ENCODE results near the gene GPRIN3. TPM values are rescaled to one million over a fixed set of nuclear protein-coding genes. Genes with fewer than 3 reads are reported as not detected.

The GPRIN3 gene
- total RNA-seq, 3 donors from 2014 or later = 3.3 to 13.2 (median 4.0) TPM

DNA sequence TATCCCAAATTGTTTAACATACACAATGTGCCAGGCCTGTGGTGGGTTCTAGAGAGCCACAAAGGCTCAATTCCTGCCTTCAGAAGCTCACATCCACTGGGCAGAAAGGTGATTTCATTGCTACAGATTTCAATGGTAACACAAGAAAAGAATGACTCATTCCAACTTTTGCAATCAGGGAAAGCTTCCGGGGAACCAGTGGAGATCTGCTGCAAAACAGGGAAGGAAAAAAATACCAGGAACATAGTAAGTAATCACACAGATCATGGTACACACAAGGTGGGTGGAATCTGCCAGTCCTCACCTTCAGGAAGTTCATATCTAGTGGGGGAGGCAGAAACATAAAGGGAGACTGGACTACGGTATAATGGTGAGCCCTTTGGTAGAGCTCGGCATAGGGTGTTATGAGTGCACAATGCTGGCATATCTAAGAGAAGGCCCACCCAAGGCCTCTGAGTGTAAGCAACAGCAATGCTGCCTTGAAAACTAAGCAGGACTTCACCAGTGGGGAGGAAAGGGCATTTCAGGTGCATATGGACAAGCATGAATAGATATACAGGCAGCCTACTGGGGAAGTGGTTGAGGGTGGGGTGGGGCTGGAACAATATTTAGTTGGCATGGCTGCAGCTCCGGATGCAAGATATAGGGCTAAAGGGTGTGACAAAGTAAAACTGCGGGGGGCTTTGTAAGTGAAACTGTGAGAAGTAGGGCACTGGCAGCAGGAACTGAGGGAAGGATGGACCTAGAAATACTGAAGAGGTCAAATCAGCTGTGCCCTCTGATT lies 24.2 kb downstream of the GPRIN3 start:
- H3K4me3 ChIP-seq = no peak overlapping the region
- no peak for DNase-seq (ENCODE audit: low spot score in 2 of 2)
- H3K4me1 ChIP-seq = no peaks in the 10 kb centered on the region
- no peaks in the 10 kb centered on the region for H3K9me3 ChIP-seq
- H3K36me3 ChIP-seq = no peaks in the 10 kb centered on the region
- TF ChIP-seq POLR2A (IDR thresholded peaks at IDR 0.05) = no peak
- peak overlapping the region in 1 of 2 donors; percentile 19 for H3K27ac ChIP-seq
- intact Hi-C loops (cut with DNase I; ENCODE audit: low total_unique reads) = no loop called here
- H3K27me3 ChIP-seq = no peaks in the 10 kb centered on the region

DNA sequence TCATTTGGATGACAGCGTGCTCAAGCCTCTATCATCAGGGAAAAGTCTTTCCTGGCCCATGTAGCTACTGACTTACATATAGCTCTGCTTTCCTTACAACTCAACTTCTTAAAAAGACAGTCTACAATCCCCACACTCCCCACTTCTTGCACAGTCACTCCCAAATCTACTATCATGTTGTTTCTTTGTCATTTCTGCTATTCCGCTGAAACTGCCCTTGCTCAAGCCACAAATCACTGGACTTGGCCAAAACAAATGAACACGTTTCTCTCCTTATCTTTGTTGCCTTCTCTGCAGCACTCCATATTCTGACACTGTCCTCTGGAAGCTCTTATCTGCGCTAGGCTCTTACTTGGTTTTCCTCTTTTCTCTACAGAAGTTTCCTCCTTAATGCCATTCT lies 28.2 kb downstream of the GPRIN3 start:
- H3K27ac ChIP-seq = no peak overlapping the region

DNA sequence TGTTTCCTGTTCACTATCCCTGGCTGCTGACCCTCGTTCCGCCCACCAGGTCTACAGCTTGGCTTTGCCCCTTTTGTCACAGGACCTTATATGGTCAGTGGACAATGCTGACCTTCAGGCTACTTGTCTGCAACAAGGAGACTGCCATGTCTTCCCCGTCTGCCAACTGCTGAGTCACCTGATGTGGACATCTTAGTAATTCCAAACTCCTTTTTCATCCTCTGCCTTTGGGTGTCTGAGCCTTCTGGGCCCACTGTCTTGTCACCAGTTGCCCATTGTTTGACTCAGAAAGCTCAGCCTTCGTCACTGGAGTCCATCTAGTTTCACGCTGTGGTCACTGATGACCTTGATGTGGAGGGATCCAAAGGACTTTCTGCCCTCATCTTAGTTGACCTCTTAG lies 30.2 kb downstream of the GPRIN3 start:
- H3K36me3 ChIP-seq = no peaks in the 10 kb centered on the region
- H3K4me3 ChIP-seq = no peak overlapping the region
- H3K4me1 ChIP-seq = no peaks in the 10 kb centered on the region
- TF ChIP-seq POLR2AphosphoS5 (IDR thresholded peaks at IDR 0.05) (no peak), POLR2A (IDR thresholded peaks at IDR 0.05) (no peak)
- TF ChIP-seq, protein P1, sequence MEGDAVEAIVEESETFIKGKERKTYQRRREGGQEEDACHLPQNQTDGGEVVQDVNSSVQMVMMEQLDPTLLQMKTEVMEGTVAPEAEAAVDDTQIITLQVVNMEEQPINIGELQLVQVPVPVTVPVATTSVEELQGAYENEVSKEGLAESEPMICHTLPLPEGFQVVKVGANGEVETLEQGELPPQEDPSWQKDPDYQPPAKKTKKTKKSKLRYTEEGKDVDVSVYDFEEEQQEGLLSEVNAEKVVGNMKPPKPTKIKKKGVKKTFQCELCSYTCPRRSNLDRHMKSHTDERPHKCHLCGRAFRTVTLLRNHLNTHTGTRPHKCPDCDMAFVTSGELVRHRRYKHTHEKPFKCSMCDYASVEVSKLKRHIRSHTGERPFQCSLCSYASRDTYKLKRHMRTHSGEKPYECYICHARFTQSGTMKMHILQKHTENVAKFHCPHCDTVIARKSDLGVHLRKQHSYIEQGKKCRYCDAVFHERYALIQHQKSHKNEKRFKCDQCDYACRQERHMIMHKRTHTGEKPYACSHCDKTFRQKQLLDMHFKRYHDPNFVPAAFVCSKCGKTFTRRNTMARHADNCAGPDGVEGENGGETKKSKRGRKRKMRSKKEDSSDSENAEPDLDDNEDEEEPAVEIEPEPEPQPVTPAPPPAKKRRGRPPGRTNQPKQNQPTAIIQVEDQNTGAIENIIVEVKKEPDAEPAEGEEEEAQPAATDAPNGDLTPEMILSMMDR (IDR thresholded peaks at IDR 0.05) = no peak
- intact Hi-C loops (cut with DNase I; ENCODE audit: low total_unique reads) = no loop called here
- no peak overlapping the region for H3K27ac ChIP-seq
- H3K27me3 ChIP-seq = no peaks in the 10 kb centered on the region
- DNase-seq (ENCODE audit: low spot score in 2 of 2) = no peak
- H3K9me3 ChIP-seq = no peaks in the 10 kb centered on the region

More for the DNA sequence above, 28.2 kb downstream of the GPRIN3 start:
- no peaks in the 10 kb centered on the region for H3K4me1 ChIP-seq
- H3K27me3 ChIP-seq = no peaks in the 10 kb centered on the region
- H3K36me3 ChIP-seq = no peaks in the 10 kb centered on the region
- TF ChIP-seq POLR2AphosphoS5 (IDR thresholded peaks at IDR 0.05) (no peak), POLR2A (IDR thresholded peaks at IDR 0.05) (no peak)
- TF ChIP-seq, protein P1 (IDR thresholded peaks at IDR 0.05) = no peak
- H3K4me3 ChIP-seq = no peak overlapping the region
- H3K9me3 ChIP-seq = no peaks in the 10 kb centered on the region
- DNase-seq (ENCODE audit: low spot score in 2 of 2) = no peak
- intact Hi-C loops (cut with DNase I; ENCODE audit: low total_unique reads) = no loop called here

DNA sequence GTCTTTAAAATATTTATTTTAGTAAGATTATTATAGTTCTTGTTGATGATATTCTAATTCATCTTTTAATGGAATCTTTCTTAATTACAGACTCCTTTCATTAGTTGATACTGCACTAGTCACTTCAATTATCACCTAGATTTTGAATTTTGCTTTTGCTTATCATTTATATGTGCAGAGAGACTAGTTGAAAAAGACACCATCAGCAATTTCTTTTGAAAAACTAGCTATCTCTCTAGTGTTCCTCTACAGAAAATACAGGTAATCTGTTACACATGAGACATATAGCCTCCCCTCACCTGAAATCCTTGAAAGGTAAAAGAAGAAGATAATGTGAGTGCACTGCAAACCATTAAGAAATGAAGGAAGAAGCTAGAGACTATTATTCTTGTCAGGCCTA lies 31.3 kb downstream of the GPRIN3 start:
- no peaks in the 10 kb centered on the region for H3K36me3 ChIP-seq
- DNase-seq (ENCODE audit: low spot score in 2 of 2) = no peak
- TF ChIP-seq, protein P1 (IDR thresholded peaks at IDR 0.05) = no peak
- TF ChIP-seq POLR2A (IDR thresholded peaks at IDR 0.05) (no peak), POLR2AphosphoS5 (IDR thresholded peaks at IDR 0.05) (no peak)
- intact Hi-C loops (cut with DNase I; ENCODE audit: low total_unique reads) = no loop called here
- H3K4me3 ChIP-seq = no peak overlapping the region
- H3K9me3 ChIP-seq = no peaks in the 10 kb centered on the region
- H3K27me3 ChIP-seq = no peaks in the 10 kb centered on the region
- H3K4me1 ChIP-seq = no peaks in the 10 kb centered on the region
- H3K27ac ChIP-seq = no peak overlapping the region

DNA sequence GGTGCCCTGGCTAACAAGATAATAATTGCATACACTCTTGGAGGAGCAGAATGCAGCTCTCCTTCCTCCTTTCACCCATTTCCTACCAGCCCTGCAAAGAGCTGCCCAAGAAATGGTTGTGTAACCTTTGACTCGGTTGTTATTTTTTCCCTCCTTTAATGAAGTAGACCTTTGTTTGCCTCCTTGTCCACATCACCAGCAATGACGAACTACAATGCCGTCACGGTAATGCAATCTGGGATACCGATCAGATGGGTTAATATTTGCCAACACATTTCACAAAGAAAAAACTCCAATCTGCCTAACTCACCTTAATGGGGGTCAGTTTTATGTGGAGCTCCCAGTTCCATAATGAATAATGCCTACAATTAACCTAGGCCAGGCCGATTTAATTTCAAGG lies 32.0 kb downstream of the GPRIN3 start:
- Histone ChIP-seq H3K4me1 (no peaks in the 10 kb centered on the region), H3K9me3 (no peaks in the 10 kb centered on the region), H3K27me3 (no peaks in the 10 kb centered on the region), H3K4me3 (no peak overlapping the region), H3K36me3 (no peaks in the 10 kb centered on the region), H3K27ac (no peak overlapping the region)
- no peak for DNase-seq (ENCODE audit: low spot score in 2 of 2)
- TF ChIP-seq POLR2AphosphoS5 (IDR thresholded peaks at IDR 0.05) (no peak), POLR2A (IDR thresholded peaks at IDR 0.05) (no peak)
- TF ChIP-seq, protein P1 (IDR thresholded peaks at IDR 0.05) = no peak
- intact Hi-C loops (cut with DNase I; ENCODE audit: low total_unique reads) = no loop called here
